ENCODE data around the gene PCAT7.
"Not testable (repeated sequence)": the region's sequence is repeated elsewhere in the genome, so short reads cannot be mapped to it uniquely, and the experiment has no call there.

The PCAT7 gene

DNA sequence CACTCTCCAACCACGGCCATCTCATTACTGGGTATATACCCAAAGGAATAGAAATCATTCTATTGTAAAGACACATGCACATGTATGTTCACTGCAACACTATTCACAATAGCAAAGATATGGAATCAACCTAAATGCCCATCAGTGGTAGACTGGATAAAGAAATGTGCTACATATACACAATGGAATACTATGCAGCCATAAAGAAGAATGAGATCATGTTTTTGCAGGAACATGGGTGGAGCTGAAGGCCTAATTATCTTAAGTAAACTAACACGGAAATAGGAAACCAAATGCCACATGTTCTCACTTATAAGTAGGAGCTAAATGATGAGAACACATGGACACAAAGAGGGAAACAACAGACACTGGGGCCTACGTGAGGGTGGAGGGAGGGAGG is 9.4 kb downstream of the PCAT7 start:
- DNase-seq = not testable (repeated sequence)

DNA sequence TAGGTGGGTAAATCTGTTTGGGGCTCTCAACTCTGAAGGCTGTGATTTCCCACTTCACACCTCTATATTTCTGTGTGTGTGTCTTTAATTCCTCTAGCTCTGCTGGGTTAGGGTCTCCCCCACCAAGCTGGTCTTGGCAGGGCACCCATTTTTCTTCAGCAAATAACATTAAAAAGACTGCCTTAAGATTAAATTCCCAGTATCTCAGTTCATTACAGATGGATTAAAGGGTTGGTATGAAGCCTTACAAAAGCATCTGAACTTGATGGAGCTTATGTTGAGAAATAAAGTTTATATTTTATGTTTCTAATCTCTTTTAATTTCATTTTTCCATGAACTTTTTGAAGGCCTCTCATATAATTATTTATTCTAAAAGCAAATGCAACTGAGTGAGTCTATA is 11.7 kb downstream of the PCAT7 start:
- no peak for DNase-seq

DNA sequence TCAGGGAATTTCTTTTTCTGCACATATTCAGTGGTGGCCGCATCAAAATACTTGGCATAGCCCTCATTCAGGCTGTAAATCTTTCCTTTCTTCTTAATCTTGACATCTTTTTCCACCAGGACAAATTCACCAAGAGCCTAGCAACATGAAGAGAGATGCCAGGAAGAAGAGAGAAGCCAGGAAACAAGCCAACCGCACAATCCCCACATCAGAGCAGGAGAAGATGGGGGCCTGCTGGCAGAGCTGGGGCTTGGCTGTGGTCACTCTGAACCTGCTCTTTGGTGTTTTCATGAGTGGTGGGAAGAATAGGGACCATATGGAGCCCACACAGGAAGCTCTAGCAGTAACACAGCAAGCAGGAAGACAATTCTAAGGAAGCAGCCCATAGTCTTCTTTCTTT is 12.4 kb downstream of the PCAT7 start:
- no peak for DNase-seq

DNA sequence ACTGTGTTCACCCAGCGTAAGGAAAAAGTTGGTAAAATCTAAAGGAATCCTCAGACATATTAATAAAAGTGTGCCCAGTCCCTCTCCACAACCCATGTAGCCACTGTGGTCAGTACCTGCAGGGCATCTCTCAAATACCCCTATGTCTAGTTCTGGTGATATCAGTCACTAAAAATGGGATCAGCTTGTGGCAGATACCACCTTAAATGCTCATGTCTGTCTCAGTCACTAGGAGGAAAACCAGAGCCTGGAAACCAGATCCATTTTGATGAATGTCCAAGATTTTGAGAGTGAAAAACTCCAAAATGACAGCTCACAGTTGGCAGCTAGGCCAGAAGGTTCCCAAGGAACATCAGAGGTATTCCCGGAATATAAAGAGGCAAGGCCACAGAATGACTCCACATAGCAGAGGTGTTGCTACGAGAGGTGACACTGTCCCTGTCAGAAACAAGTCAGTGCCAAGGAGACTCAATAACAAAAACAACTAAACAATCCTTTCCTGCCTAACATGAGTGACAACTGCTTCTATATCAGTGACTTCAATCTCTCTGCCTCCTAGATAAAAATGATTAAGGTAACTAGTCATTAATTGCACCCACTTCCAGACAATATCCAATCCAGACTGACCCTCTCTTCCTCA is 13.5 kb downstream of the PCAT7 start:
- DNase-seq = no peak

DNA sequence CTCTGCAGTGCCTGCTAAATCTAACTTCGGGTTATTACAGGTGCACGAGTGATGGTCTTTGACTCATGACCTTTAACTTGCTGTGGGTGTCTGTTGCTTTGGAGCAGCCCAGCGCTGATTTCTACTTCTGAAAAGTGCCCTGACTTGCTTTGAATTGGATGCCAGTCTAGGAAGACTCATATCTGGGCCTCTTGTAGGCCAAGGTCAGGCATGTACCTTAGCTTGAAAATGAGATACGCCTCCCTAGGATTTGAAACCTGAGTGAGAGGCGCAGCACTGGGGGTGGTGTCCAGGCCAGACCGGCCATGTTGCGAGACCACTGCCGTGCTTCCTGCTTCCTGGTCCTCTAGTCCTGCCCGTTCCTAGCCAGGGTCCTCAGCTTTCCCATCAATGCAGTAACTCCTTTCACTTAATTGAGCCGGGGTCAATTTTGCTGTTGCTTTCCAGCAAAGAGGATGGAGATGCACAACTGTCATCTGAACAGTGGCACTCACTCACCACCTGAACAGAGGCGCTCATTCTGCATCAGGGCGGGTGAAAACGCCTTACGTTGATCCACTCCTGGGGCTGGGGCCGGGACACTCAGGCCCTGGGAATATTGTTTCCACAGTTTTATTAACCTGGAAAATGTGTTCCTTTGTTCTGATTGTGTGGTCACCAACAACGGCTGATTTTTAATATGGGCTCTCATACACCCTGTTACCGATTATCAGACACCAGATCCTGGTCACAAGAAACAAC is 14.3 kb downstream of the PCAT7 start:
- no peak for DNase-seq

DNA sequence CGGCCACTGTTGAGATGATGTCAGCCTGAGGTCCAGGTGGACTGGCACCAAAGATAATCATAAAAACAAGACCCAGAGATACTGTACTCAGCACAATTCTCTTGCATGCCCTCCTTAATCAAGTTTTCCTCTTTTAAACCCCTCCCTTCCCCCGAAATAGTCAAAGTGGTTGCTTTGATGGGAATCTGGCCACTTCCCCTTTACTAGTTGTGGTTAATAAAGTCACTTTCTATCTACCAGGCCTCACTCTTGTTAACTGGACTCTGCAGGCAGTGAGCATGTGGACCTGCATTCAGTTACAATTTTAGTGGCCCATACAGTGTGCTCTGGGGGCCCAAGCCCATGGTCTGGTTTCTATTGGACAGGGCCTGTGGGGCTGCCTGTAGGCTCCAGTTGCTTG is 21.2 kb downstream of the PCAT7 start:
- DNase-seq = no peak

DNA sequence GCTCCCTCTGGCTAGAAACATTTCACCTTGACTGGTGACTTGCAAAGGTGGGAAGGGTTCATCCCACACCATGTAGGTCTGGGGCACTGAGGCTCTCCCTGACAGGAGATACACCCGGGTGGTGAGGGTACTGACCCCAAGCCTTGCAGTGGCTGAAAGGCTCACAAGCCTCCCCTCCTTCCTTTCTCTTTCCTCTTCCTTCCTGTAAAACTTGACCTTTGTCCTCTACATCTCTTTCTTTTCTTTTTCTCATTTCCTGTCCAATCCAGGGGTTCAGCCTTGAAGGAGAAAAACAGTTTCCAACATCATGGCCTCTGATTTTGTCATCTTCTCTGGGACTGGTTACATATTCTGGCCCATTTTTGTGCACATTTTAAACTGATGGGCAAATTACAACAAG is 22.2 kb downstream of the PCAT7 start:
- DNase-seq = no peak

DNA sequence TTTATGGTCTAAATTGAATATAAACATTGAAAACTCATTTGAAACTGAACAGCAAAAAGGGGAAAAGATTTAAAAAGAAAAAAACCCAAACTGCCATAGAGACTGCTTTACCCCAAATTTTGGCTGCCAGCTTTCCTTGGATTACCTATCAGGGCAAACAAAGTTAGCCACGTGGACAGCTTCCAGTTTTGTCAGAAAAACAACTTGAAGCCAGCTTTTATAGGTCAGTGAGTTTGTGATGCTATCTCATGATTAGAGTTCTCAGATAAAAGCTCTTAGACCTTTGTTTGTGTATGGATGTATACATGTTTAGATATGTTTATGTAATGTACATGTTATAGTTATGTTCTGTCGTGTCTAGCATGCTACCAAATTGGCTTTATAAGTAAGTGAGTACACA is 22.7 kb downstream of the PCAT7 start:
- no peak for DNase-seq

DNA sequence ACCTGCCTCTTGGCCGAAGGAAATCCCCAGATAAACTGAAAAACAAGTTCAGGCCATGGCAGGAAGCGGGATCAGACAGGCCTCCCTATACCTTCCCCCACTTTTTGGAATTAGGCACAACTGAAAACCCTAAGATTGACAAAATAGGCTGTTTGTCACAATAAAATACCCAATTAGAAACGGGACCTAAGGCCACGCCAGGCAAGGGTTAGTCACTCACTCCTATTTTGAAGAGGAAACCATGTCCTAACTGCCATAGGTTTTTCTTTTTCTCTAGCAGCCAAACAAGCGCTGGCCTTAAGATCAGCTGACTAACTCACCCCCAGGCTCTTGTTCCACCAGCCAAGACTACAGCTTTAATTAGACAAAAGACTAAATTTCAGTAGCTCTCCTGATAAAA is 26.8 kb downstream of the PCAT7 start:
- DNase-seq = no peak

DNA sequence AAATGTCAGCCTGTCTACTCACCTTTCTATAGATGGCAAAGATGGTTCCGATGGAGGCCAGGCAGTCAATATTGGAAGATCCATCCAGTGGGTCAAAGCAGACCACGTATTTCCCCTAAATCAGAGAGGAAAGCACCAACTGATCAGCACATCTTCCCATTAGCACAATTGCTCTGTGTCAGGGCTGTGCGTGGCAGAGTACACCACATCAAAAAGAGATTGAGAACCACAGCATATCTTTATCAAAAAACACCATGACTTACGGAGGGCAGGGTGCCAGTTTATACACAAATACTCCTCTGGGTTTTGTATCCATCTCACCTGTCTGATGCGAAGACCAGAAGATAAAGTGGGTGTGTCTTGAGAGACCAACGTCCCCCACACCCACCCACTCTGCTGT is 29.7 kb downstream of the PCAT7 start:
- no peak for DNase-seq

DNA sequence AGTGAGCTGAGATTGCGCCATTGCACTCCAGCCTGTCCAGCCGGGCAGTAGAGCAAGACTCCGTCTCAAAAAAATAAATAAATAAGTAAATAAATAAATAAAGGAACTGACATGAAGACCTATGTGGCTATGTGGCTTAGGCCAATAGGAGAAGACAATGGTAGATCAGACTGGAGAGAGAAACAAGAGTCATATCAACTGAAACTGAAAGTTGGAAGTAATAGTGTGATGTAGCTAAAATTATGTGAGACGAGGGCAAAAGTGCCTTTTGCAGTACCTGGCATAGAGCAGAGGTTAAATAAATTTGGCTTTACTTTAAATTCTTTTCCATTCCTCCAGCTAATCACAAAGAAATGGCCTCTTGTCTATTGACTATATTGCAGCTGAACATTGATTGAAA is 31.4 kb downstream of the PCAT7 start:
- DNase-seq = no peak

DNA sequence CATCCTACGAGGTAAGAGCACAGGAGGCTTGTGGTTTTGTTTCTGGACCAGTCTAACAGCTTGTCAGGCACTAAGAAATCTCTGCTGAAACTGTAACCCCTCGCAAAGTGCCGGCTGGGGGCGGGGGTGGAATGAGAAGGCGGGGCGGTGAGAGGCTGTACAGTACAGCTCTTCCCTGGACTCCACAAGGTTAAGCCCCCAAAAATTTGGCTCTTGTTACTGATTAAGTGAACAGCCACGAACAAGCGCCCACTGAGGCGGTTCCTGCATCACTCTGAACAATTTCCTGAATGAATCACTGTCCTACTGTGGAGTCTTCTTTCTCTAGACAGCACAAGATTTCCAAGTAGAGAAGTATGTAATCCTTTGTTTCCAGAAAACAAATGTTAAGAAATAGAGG is 31.9 kb downstream of the PCAT7 start:
- no peak for DNase-seq

DNA sequence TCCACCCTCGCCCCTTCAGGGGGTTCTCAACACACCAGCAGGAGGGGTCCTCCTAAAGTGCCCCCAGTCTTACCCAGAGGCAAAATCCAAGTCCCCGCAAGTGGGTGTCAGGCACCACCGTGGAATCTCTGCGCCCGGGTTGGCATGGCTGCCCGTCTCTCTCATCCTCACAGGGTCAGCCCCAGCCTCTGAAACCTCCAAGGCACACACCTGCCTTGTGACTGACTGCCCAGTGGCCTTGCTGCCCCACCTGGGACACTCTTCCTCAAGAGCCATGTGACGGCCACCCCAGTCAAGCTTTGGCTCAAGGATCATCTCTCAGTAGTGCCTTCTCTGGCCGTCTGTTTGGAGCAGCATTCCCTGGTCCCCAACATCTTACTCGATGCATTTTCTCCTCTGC is 33.8 kb downstream of the PCAT7 start:
- DNase-seq = no peak

DNA sequence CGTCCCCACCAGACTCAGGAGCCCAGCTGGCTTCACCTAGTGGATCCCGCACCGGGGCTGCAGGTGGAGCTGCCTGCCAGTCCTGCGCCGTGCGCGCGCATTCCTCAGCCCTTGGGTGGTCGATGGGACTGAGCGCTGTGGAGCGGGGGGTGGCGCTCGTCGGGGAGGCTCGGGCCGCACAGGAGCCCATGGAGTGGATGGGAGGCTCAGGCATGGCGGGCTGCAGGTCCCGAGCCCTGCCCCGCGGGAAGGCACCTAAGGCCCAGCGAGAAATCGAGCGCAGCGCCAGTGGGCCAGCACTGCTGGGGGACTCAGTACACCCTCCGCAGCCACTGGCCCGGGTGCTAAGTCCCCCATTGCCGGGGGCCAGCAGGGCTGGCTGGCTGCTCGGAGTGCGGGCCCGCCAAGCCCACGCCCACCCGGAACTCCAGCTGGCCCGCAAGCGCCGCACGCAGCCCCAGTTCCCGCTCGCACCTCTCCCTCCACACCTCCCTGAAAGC is 36.2 kb downstream of the PCAT7 start:
- not testable (repeated sequence) for DNase-seq

DNA sequence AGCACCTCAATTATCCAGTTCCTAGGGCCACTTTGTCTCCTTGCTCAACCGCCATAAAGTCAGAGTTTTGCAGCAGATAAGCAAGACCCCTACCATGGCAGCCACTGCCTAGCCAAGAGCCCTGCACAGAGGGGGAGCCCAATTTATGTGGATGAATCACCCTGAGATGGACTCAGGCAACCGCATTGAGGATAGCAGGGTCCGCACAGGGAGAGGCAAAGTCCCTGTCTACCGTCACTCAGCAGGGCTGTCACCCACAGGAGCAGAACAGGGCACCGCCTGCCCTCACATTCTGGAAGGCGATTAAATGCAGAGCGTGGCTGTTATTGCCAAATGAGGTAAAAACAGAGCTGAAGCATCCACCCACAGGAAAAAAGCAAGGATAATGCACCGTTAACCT is 37.0 kb downstream of the PCAT7 start:
- DNase-seq = no peak

DNA sequence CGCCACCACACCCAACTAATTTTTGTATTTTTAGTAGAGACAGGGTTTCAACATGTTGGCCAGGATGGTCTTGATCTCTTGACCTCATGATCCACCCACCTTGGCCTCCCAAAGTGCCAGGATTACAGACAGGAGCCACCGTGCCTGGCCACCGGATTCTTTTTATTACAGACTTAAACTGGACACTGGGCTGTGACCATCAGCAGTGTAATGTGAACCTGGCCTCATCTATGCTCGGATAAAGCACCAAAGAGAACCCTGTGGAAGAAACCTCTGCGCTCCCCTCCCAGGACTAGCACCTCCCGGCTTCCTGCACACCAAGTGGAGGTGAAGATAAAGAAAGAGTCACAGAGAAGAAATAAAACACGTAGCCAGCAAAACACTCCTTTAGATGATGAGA is 37.8 kb downstream of the PCAT7 start:
- DNase-seq = not testable (repeated sequence)

DNA sequence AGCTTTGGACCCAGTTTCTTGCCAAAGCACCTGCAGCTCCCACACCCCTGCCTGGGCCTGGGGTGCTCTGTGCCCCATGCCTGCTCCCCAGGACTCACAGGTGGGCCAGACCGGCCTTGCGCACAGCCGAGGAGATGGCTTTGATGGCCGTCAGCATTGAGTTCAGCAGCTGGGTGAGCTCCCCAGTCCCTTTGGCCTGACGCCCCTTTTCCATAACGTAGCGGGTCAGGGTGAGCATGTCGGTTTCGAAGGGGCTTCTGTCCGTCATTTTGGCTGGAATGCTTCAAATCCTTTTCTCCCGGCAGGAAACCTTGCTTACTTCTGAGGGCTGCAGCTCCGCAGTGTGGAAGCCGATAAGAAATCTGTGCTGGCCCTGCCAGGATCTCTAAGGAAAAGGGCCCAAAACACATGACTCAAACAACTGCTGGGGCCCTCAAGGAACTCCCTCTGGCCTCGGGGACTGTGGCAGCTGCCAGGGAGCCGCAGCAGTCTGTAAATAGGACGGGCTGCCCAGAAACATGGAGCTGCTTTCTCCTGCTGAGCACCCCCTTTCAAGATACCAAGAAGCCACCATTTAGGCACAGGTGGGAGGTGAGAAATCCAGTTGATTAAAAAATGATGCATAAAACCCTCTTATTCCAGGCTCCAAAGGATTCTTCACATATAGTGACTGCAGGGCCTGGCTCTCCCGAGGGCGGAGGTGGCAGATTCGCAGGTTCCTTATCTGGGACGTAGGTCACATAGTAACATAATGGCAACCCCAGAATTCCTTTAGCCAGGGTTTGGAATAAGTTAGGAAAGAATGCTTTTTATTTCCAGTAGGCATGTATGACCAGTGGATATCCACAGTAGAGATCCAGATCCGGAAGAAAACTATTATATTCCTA is 38.8 kb downstream of the PCAT7 start, which contains the start of gene FBP2:
TSS of gene FBP2 (minus strand) at position 366 of the 887 bp plus-strand sequence. CDS start at position 268, 98 bp downstream.
- no peak for DNase-seq

DNA sequence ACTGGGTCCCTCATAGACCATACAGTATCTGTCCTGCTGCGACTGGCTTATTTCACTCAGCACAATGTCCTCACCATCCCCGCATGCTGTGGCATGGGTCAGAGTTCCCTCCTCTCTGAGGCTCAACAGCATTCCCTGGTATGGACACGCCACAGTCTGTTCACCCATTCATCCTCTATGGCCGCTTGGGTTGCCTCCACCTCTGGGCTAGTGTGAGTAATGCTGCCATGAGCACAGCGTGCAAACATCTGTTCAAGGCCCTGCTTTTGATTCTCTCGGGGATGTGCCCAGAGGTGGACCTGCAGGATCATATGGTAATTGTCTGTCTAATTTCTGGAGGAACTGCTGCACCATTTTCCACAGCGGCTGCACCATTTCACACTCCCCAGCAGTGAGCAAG is 44.2 kb downstream of the PCAT7 start:
- no peak for DNase-seq

DNA sequence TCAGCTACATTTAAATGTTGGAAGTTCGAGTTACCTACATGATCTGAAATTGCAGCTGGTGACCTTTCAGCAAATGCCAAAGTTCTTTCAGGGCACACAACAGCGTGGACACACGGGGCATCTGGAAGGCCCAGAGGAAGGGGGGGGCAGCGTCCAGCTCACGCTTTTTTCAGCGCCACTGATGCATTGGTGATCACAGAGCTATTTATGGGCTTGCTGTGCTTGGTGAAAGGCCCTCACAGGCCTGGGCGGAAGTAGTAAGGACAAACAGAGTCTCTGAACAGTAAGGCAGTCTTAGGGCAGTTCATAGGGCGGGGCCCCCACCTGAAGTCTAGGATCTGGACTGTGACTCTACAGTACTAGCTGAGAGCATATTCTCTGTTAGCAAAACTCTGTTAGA is 45.4 kb downstream of the PCAT7 start:
- no peak for DNase-seq

DNA sequence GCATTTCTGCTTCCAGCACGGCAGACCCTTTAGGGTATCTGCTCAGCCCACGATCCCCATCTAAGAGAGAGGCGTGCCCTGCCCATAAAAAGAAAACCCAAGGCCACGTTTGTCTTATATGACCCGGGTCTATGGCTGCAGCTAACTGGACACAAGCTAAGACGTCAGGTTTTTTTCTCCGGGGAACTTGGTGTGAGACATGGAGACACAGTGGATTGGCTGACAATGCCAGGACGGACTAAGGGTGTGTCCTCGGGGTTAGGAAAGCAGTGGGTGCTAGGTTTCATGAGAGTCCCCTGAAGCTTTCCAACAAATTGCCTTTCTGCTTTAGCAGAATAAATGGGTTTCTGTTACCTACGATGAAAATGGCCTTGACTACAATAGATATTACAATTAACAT is 45.8 kb downstream of the PCAT7 start:
- no peak for DNase-seq

DNA sequence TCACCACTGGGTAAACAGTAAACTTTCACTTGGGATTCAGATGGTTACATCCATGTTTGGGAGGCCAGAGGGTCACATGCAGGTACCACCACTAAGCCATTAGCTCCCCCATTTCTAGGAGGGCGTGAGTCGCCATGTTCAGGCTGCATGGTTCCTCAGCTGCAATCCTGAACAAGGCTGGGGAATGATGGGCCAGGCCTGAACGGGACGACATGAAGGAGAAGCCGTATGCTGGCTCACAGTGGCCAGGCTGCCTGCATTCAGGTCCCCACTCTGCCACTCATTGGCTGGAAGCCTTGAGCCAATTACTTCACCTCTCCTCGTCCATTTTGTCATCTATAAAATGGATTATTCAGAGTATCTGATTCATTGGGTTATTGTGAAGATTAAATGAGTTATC is 47.8 kb downstream of the PCAT7 start:
- DNase-seq = no peak

DNA sequence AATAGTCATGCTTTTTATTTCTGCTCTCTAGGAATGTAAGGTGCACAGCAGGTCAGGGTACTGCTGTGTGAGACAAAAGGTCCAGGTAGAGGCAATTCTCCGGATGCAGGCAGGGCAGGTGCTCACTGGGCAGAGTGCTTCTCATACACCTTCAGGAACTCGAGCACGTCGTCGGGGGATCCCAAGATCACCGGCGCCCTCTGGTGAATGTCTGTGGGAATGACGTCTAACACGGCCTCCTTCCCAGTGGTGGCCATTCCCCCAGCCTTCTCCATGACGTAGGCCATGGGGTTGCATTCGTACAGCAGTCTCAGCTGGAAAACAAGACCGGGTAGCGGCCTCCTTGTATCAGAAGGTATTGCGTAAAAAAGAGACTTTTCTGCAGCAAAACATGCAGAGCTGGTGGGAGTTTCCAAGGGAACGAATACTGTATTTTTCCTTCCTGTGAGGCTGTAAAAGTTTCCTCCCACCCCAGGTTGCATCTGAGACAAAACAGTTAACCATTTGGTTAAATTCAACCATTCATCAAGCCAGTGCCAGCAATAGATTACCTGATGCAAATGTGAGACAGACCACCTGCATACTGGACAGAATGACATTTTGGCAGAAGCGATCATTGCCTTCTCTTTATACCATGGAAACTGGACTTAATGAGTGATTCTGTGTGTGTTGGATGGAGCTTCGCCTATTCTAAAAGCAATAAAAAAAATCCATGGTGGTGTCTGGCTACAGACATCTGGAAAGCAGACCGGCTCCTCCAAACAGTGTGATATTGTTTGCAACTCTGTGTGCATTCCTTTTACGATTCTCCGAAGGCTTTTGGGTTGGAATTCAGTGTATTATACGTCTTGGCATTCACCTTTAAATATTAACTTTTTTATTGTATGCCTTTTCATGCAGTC is 48.6 kb downstream of the PCAT7 start:
- DNase-seq = peak; percentile 6
